SJSA1 (cell line): ENCODE data around the gene RNF186. TPM values are rescaled to one million over a fixed set of nuclear protein-coding genes. Genes with fewer than 3 reads are reported as not detected.
"Not testable (repeated sequence)": the region's sequence is repeated elsewhere in the genome, so short reads cannot be mapped to it uniquely, and the experiment has no call there.

Experiments used
- DNase-seq, 2 experiments: peaks; one replicate each; pipeline ENCODE4 v3.0.0-alpha.2; 2015 to 2020; ENCODE audit warnings: low spot score in 2 of 2, low read depth in 1 of 2
- H3K27ac ChIP-seq: fragments of 250-450 bp; sonication (Bioruptor Pico); 2 replicates; pipeline ENCODE4 v1.5.1; 2020; ENCODE audit warnings: mild to moderate bottlenecking, moderate library complexity
- H3K27me3 ChIP-seq: fragments of 250-450 bp; sonication (Bioruptor Pico); replicated peaks from 2 replicates; pipeline ENCODE4 v1.5.1; 2020; ENCODE audit warnings: mild to moderate bottlenecking, moderate library complexity
- H3K36me3 ChIP-seq: fragments of 250-450 bp; sonication (Bioruptor Pico); 2 replicates; pipeline ENCODE4 v1.5.1; 2020; ENCODE audit warnings: mild to moderate bottlenecking
- H3K4me1 ChIP-seq: fragments of 250-450 bp; sonication (Bioruptor Pico); replicated peaks from 2 replicates; pipeline ENCODE4 v1.6.1; 2021; ENCODE audit warnings: mild to moderate bottlenecking
- H3K4me3 ChIP-seq: fragments of 250-450 bp; sonication (Bioruptor Pico); 2 replicates; pipeline ENCODE4 v1.5.1; 2020; ENCODE audit warnings: mild to moderate bottlenecking
- H3K9me3 ChIP-seq: fragments of 250-450 bp; sonication (Bioruptor Pico); replicated peaks from 2 replicates; pipeline ENCODE4 v1.5.1; 2020; ENCODE audit warnings: mild to moderate bottlenecking
- total RNA-seq: library from RNA; depleted of rRNA; stranded (reverse); fragments of >200 nt; shearing (Covaris generic); gene quantifications from 2 replicates; pipeline ENCODE4 v1.2.3, GENCODE V29; 2014; rRNA removed

The RNF186 gene
- not detected in 2 replicates for total RNA-seq

- Histone ChIP-seq H3K4me3 (no peak within 1 kb of the TSS), H3K36me3 (no peaks in the 10 kb centered on the region), H3K4me1 (no peaks in the 10 kb centered on the region), H3K27ac (no peak within 1 kb of the TSS), H3K27me3 (no peaks in the 10 kb centered on the region), H3K9me3 (0 out of 2 replicates have a peak, but pooled peaks cover 6% of the 10 kb centered on the region)
- no peak for DNase-seq
Measured at GRCh38 chr1:19814681-19815503, at the start of gene RNF186. Gene RNF186 (minus strand): TSS chr1:19815283. CDS start chr1:19815101, 182 bp downstream.

DNA sequence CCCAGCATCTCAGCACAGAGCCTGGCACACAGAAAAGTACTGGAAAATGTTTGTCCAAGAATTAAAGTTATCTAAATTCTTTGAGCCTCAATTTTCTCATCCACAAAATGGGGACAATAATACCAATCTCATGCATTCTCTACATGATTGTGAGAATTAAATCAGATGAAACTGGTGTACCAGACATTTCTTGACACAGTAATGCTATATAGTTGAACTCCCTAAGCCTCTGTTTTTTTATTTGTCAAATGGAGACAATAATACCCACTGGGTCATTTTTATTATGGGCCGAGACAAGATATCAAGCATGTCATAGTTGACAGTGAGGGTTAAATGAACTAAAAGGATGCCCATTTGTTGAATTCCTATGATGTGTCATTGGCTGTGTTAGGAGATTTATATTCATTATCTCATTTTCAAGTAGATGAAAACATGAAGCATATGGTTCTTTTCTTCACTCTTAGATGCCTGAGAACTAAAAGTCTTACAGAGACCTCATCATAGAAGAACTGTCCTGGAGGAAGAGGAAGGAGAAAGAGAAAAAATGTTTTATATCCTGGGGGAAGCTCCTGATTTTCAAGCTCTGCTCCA, 49.6 kb upstream of the RNF186 start:
- H3K4me3 ChIP-seq: no peak overlapping the region
- H3K27ac ChIP-seq: no peak overlapping the region
- H3K9me3 ChIP-seq: peaks cover 6% of the 10 kb centered on the region
- no peak for DNase-seq
- no peaks in the 10 kb centered on the region for H3K27me3 ChIP-seq
- H3K36me3 ChIP-seq: no peaks in the 10 kb centered on the region
- peaks cover 56% of the 10 kb centered on the region for H3K4me1 ChIP-seq

DNA sequence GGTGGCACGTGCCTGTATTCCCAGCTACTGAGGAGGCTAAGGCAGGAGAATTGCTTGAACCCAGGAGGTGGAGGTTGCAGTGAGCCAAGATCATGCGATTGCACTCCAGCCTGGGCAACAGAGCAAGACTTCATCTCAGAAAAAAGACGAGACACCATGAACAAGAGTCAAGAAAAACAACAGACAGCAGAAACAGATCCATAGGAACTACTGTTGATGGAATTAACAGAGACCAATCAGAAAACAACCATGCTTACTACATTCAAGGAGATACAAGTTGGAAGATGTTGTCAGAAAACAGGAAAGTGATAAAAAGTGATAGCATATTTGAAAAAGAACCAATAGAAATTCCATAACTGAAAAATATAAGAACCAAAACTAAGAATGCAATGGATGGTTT, 47.9 kb upstream of the RNF186 start:
- peak overlapping the region; percentile 35; the same call in 1 of the 2 replicates for H3K27ac ChIP-seq
- H3K27me3 ChIP-seq: no peaks in the 10 kb centered on the region
- H3K36me3 ChIP-seq: no peaks in the 10 kb centered on the region
- no peak for DNase-seq
- H3K9me3 ChIP-seq: peaks cover 6% of the 10 kb centered on the region
- H3K4me1 ChIP-seq: peaks cover 57% of the 10 kb centered on the region
- H3K4me3 ChIP-seq: no peak overlapping the region

GRCh38 chr1:19861842-19862530, 46.9 kb upstream of the RNF186 start:
- Histone ChIP-seq H3K4me1 (peaks cover 53% of the 10 kb centered on the region), H3K27ac (no peak overlapping the region), H3K36me3 (no peaks in the 10 kb centered on the region), H3K4me3 (no peak overlapping the region), H3K9me3 (peaks cover 6% of the 10 kb centered on the region), H3K27me3 (no peaks in the 10 kb centered on the region)
- DNase-seq: no peak

- DNase-seq: no peak
- Histone ChIP-seq H3K27ac (no peak overlapping the region), H3K36me3 (no peaks in the 10 kb centered on the region)
Measured at GRCh38 chr1:19861034-19861433, 46.0 kb upstream of the RNF186 start.

DNA sequence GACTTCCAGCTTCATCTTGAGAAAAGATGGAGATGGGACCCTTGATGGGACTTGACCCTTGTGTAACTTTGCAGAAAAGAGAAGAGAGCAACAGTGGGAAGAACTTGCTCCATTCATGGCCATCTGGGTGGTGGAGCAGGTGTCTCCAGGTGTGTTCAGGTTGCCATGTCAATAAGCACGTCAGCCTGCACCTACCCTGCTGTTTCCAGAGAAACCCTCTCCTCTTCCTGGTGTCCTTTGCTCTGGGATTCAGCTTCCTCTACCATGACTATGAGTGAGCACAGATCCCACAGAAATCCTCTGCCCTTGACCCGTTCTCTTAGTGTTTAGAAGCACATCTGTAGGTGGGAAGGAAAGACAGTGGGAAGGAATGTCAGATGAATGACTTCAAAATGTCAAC, 45.3 kb upstream of the RNF186 start:
- no peak overlapping the region for H3K27ac ChIP-seq
- DNase-seq: no peak
- H3K27me3 ChIP-seq: no peaks in the 10 kb centered on the region
- H3K4me3 ChIP-seq: no peak overlapping the region
- peaks cover 41% of the 10 kb centered on the region for H3K4me1 ChIP-seq
- peaks cover 6% of the 10 kb centered on the region for H3K9me3 ChIP-seq
- H3K36me3 ChIP-seq: no peaks in the 10 kb centered on the region

More at GRCh38 chr1:19861034-19861433, 46.0 kb upstream of the RNF186 start:
- Histone ChIP-seq H3K27me3 (no peaks in the 10 kb centered on the region), H3K4me1 (peaks cover 44% of the 10 kb centered on the region), H3K4me3 (no peak overlapping the region), H3K9me3 (peaks cover 6% of the 10 kb centered on the region)

GRCh38 chr1:19859876-19860275, 44.8 kb upstream of the RNF186 start:
- peaks cover 41% of the 10 kb centered on the region for H3K4me1 ChIP-seq
- no peaks in the 10 kb centered on the region for H3K36me3 ChIP-seq
- peaks cover 6% of the 10 kb centered on the region for H3K9me3 ChIP-seq
- no peak overlapping the region; the same call in 1 of the 2 replicates for H3K27ac ChIP-seq
- DNase-seq: peak in 1 of 2 experiments; percentile 53
- H3K4me3 ChIP-seq: no peak overlapping the region
- H3K27me3 ChIP-seq: no peaks in the 10 kb centered on the region

- no peaks in the 10 kb centered on the region for H3K27me3 ChIP-seq
- no peak overlapping the region for H3K27ac ChIP-seq
- H3K4me3 ChIP-seq: no peak overlapping the region
- DNase-seq: no peak
- H3K9me3 ChIP-seq: peaks cover 6% of the 10 kb centered on the region
- H3K4me1 ChIP-seq: peaks cover 35% of the 10 kb centered on the region
- no peaks in the 10 kb centered on the region for H3K36me3 ChIP-seq
Measured at GRCh38 chr1:19858893-19859292, 43.8 kb upstream of the RNF186 start.

- H3K9me3 ChIP-seq: no peaks in the 10 kb centered on the region
- DNase-seq: no peak
- H3K27me3 ChIP-seq: no peaks in the 10 kb centered on the region
- H3K4me3 ChIP-seq: no peak overlapping the region
- H3K27ac ChIP-seq: no peak overlapping the region
- no peaks in the 10 kb centered on the region for H3K36me3 ChIP-seq
- H3K4me1 ChIP-seq: peaks cover 6% of the 10 kb centered on the region
Measured at GRCh38 chr1:19854866-19855265, 39.8 kb upstream of the RNF186 start.

GRCh38 chr1:19852036-19852435, 37.0 kb upstream of the RNF186 start:
- H3K4me1 ChIP-seq: no peaks in the 10 kb centered on the region
- no peak overlapping the region for H3K4me3 ChIP-seq
- no peaks in the 10 kb centered on the region for H3K36me3 ChIP-seq
- H3K9me3 ChIP-seq: no peaks in the 10 kb centered on the region
- H3K27me3 ChIP-seq: no peaks in the 10 kb centered on the region
- H3K27ac ChIP-seq: no peak overlapping the region
- no peak for DNase-seq

DNA sequence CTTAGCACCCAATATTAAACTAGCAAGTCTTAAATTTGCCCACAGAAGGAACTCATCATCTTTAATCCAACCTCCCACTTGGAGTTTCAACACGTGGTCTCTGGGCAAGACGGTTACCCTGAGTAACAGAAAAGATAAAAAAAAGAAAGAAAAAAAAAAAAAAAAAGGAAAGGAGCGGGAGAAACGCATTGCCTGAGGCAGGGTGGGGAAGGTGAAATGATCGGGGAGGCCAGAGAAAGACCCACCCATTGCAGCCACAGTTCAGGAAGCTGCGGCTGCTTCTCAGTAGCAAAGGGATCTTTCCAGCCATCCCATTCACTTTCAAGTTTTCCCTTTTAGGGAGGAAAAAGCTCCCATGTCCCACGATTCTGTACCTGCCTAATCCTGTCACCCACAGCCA, 35.1 kb upstream of the RNF186 start:
- Histone ChIP-seq H3K4me1 (0 out of 2 replicates have a peak, but pooled peaks cover under 1% of the 10 kb centered on the region), H3K36me3 (no peaks in the 10 kb centered on the region), H3K9me3 (no peaks in the 10 kb centered on the region), H3K27me3 (no peaks in the 10 kb centered on the region), H3K4me3 (no peak overlapping the region), H3K27ac (no peak overlapping the region)
- DNase-seq: no peak

DNA sequence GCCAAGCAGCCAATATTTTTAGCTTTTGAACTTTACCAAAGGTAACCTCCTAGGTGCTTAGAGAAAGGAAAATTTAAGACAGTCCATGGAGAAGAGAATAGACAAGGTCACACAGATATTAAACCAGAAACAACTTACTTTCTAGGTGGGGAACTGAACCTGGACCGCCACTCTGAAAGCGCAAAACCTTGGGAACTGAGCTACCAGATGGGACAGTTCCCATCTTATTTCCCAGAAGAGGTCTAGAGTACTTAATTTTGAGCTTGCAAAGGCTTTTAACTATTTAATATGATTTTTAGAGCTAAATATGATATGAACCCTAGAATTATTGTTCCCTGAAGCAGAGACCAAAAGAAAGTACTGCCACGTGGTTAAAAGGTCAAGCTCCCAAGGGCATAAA, 34.2 kb upstream of the RNF186 start:
- H3K4me1 ChIP-seq: not testable (repeated sequence)

DNA sequence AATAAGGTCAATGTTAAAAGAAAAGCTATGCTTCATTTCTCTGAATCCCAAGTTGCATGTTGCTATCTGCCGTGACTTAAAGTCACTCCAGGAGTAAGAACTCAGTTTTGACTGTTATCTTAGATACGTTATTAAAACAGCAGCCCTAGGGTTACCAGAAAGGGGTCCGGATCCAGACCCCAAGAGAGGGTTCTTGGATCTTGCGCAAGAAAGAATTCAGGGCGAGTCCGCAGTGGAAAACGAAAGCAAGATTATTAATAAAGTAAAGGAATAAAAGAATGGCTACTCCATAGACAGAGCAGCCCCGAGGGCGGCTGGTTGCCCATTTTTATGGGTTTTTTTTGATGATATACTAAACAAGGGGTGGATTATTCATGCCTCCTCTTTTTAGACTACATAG, 32.3 kb upstream of the RNF186 start:
- not testable (repeated sequence) for DNase-seq, H3K27ac ChIP-seq, H3K27me3 ChIP-seq, H3K36me3 ChIP-seq, H3K4me3 ChIP-seq, H3K9me3 ChIP-seq, H3K4me1 ChIP-seq

More for the DNA sequence above, 34.2 kb upstream of the RNF186 start:
- H3K9me3 ChIP-seq, H3K4me3 ChIP-seq, H3K36me3 ChIP-seq, H3K27me3 ChIP-seq, H3K27ac ChIP-seq: not testable (repeated sequence)
- peak in 1 of 2 experiments; percentile 16 for DNase-seq

DNA sequence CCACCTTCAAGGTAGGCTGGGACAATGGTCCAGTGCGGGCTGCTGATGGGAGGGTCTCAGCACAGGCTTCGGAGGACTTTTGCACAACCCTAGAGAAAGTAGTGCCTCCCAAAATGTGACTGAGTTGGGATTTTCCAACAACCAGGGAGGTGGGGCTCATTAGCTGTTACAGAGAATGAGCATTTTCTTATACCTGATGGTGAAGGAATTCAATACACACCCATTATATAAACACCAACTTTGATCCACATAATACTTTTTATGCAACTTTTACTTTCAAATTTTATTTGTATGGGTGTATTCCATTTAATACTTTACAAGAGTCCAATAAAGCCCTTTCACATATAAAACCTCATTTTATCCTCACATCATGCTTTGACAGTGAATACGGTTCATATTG, 31.3 kb upstream of the RNF186 start:
- H3K4me1 ChIP-seq: 0 out of 2 replicates have a peak, but pooled peaks cover 3% of the 10 kb centered on the region
- no peaks in the 10 kb centered on the region for H3K36me3 ChIP-seq
- H3K4me3 ChIP-seq: no peak overlapping the region
- H3K27ac ChIP-seq: no peak overlapping the region
- no peak for DNase-seq
- H3K9me3 ChIP-seq: no peaks in the 10 kb centered on the region
- H3K27me3 ChIP-seq: no peaks in the 10 kb centered on the region
